LNCAP (cell line): ENCODE measurements around the gene KRTAP10-1.

ENCODE experiments used
- CTCF ChIP-seq: fragments of 450-650 bp; IDR thresholded peaks from 2 replicates; pipeline ENCODE4 v1.5.1; 2017; ENCODE audit warnings: mild to moderate bottlenecking

KRTAP10-1 gene

GRCh38 chr21:44548922-44549321 is 8.9 kb upstream of the KRTAP10-1 start:
- TF ChIP-seq CTCF = no peak

GRCh38 chr21:44548381-44548780 is 8.4 kb upstream of the KRTAP10-1 start:
- no peak for TF ChIP-seq CTCF

GRCh38 chr21:44547656-44548331 is 7.8 kb upstream of the KRTAP10-1 start:
- TF ChIP-seq CTCF = no peak

GRCh38 chr21:44544566-44544965 is 4.6 kb upstream of the KRTAP10-1 start:
- no peak for TF ChIP-seq CTCF

GRCh38 chr21:44542716-44543115 is 2.7 kb upstream of the KRTAP10-1 start:
- no peak for TF ChIP-seq CTCF

- TF ChIP-seq CTCF = no peak
Observed at GRCh38 chr21:44540741-44541288, 820 bp upstream of the KRTAP10-1 start.

GRCh38 chr21:44539046-44539445 is 949 bp downstream of the KRTAP10-1 start:
- no peak for TF ChIP-seq CTCF
